NCI-H69 (cell line): ENCODE measurements around the gene PLSCR3.

Experiments
- DNase-seq: peaks from one replicate; lab custom pipeline; 2025; lab: John Stamatoyannopoulos, UW

Gene PLSCR3

GRCh38 chr17:7405350-7406234 is 11.3 kb upstream of the PLSCR3 start:
- no peak for DNase-seq

GRCh38 chr17:7404737-7405349 is 10.5 kb upstream of the PLSCR3 start:
- peak; percentile 60 for DNase-seq

DNA sequence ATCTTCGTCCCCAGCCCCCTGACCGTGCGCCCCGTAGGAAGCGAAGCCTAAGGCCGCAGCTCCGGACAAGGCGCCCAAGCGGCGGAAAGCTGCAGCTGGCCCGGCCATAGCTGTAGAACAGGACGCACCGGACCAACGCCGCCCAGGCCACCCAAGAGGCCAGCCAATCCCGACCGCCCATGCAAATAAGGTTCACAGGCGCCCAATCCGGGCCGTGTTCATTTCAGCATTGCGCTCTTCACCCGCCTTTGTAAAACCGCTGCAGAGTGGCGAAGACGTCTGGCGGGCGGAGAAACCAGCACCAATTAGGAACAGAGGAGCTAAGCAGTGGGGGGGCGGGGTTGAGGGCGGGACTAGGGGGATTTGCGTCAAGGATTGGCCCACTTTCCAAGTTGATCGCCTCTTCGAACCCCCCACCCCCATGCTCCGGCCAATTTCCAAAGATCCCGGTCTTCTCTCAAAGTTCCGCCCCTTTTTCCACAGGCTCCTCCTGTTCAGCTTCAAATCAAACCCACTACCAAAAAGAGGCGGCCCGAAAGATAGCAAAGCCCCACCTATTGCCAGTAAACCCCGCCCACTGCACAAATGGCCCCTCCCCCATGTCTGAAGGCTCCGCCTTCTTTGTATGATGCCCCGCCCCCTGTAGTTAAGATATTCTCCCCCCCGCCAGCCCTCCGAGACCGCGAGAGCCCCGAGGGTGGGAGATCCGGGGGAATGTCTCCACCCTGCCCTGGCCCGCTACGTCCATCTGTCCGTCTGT is 9.8 kb upstream of the PLSCR3 start, which contains the start of gene TMEM256:
TSS of gene TMEM256 (minus strand) at position 121 of the 760 bp plus-strand sequence. CDS start at position 108, 13 bp downstream.
- DNase-seq, result peak; percentile 97

DNA sequence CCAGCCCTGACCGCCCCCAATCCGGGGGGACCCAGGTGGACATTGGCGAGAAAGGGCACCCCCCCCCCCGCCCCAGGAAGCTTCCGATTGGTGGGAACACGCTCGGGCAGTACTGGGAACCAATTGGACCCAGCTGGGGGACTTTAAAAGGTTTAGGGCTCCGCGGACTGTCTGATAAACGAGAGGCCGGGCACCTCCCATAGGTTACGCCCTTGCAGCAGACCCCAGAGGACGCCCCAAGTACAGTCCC is 9.3 kb upstream of the PLSCR3 start:
- no peak for DNase-seq

DNA sequence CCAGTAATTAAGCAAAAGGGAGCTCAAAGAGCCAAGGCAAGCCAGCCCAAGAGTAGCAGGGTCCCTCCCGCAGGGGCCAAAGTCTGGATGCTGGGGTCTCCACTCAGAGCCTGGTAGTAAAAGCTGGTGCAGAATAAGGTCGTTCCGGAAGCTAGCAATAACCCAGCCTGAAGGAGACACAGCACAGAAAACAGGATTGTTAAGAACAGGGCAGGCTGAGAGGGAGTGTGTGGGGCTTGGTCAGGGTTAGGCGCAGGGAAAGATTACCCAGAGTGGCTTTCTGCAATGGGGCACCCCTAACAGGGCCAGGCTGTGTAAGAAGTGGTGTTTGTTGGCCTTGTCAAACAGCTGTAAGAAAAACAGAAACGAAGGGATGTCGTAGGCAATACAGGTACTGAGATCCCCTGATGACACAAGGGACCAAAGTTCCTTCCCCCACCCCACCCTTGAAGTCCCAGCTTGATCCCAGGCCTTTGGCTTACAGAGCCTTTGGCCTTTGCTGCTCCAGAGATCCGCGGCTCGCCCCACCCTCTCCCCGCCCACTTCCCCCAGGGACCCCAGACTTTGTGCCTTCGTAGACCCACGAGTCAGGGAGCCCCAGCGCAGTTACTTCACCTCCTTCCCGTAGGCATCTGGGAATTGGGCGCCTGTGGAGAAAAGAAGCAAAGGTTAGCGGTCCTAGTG is 8.9 kb upstream of the PLSCR3 start:
- peak; percentile 51 for DNase-seq

- no peak for DNase-seq
These were observed 4.3 kb upstream of the PLSCR3 start for GRCh38 chr17:7398612-7399011.

DNA sequence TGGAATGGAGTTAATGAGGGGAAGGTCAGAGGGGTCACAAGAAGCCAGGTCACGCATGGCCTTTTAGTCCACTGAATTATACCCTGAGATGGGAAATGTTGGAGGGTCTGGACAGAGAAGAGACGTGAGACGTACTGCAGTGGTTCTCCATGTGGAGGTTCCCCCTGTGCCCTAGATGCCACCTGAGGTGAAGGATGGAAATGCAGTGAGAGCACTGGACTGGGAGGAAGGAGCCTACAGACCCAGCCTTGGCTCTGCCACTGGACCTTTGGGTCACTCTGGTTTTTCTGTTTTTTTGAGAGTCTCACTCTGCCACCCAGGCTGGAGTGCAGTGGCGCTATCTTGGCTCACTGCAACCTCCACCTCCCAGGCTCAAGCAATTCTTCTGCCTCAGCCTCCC is 1.8 kb upstream of the PLSCR3 start:
- DNase-seq, result no peak

GRCh38 chr17:7393613-7394451 is 493 bp downstream of the PLSCR3 start:
- peak; percentile 68 for DNase-seq

DNA sequence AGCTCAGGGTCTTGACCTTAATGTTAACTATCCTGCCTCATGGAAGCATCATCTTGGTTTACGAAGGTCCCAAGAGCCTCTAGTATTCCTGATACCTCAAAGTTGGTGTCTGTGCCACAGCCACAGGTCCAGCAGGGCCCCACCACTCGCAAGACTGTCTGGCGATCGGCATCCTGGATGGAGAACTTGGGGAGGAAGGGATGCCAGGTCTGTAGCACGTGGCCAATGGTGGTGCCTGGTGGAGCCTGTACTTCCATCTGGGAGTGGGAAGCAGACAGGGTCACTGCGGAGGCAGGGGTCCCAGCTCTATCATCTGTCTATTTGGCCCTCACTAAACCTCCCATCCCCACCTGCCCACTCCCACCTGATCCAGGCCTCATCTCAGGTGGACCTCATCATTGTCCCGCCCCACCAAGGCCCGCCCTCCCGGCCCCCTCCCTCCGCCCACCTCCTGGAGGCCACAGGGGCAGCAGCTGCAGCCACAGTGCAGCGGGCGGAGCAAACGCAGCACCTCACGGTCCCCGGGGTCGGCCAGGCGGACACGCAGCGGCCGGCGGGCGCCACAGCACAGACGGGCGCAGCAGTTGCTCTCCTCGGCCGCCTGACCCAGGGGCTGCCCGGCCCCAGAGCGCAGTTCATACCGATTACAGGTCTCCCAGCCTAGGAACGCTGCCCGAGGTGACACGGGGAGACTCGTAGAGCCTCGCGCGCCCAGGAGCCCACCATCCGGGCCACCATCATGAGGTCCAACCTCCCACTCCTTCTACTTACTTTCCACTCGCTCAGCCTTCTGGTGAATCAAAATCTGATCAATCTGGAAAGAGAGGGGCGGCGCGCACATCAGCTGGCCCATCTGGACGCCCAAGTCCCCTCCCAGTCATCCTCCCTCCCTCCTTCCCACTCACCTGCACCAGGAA is 1.4 kb downstream of the PLSCR3 start:
- no peak for DNase-seq

GRCh38 chr17:7391307-7391706 is 3.0 kb downstream of the PLSCR3 start:
- DNase-seq, result no peak

DNA sequence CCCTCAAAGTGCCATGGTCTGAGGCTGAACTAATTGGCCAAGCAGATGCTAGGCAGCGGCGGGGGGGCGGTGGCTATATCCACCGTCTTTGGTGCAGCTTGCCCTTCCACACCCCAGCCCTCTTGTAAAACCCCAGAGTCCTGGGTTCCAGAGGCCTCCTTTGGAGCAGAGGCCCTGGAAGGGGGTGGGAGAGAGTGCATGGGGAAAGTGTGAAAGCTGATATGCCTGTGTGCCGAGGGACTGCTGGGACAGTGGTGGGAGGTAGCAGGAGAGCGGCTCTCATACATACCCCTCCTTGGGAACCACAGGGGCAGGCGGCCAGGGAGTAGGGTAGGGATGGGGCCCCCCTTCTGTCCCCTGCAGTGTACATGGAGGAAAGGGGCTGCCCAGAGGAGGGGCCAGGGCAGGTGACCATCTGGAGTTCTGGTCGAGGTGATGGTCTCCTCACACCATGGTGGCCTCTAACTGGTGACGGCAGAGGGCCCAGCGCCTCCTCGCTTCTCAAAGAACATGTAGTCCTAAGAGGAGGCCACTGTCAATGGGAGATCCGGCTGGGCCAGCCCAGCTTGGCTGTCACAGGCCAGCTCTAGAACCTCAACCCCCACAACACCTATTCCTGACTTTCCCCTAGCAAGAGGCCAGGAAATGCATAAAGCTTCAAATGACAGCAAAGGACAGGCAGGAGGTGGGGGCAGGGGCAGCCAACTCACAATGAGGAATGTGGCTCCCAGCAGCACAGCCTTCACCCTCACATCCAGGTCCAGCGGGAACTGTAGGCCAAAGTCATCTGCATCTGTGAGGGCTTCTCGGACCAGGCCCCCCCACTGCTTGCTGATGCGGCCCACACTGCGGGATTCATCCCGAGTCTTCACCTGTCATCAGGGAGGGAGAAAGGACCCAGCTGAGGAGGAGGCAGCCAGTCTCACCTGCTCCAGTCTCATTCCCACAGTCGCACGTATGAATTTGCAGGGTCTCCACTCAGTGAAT is 4.1 kb downstream of the PLSCR3 start:
- no peak for DNase-seq

DNA sequence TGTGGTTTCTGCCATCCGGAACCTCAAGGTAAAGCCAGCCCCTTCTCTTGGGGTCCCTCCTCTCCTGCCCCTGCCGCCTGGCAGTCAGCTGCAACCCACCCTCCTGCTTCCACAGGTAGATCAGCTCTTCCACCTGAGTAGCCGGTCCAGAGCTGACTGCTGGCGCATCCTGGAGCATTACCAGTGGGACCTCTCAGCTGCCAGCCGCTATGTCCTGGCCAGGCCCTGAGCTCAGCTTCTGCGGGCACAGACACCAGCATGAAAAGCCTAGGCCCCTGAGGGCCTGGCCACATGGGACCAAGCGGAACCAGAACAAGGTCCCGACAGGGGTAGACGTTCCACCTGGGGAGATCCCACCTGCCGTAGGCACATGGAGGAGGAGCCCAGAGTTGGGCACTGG is 5.5 kb downstream of the PLSCR3 start:
- no peak for DNase-seq

GRCh38 chr17:7384489-7385081 is 9.7 kb downstream of the PLSCR3 start:
- no peak for DNase-seq

GRCh38 chr17:7383742-7384488 is 10.4 kb downstream of the PLSCR3 start:
- DNase-seq, result peak; percentile 80

- no peak for DNase-seq
These were observed 11.0 kb downstream of the PLSCR3 start for GRCh38 chr17:7383371-7383741.

DNA sequence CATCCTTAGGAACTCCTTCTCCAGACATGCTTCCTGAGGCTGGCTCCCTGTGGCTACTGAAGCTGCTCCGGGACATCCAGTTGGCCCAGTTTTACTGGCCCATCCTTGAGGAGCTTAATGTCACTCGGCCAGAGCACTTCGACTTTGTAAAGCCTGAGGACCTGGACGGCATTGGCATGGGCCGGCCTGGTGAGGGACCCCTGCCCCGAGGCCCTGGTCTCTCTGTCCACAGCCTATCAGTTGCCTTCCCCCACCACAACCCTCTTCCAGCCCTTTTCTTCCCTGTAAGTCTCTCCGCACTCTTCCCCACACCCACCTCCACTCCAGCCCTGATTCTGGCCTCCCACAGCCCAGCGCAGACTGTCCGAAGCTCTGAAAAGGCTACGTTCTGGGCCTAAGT is 11.4 kb downstream of the PLSCR3 start:
- DNase-seq, result no peak

DNA sequence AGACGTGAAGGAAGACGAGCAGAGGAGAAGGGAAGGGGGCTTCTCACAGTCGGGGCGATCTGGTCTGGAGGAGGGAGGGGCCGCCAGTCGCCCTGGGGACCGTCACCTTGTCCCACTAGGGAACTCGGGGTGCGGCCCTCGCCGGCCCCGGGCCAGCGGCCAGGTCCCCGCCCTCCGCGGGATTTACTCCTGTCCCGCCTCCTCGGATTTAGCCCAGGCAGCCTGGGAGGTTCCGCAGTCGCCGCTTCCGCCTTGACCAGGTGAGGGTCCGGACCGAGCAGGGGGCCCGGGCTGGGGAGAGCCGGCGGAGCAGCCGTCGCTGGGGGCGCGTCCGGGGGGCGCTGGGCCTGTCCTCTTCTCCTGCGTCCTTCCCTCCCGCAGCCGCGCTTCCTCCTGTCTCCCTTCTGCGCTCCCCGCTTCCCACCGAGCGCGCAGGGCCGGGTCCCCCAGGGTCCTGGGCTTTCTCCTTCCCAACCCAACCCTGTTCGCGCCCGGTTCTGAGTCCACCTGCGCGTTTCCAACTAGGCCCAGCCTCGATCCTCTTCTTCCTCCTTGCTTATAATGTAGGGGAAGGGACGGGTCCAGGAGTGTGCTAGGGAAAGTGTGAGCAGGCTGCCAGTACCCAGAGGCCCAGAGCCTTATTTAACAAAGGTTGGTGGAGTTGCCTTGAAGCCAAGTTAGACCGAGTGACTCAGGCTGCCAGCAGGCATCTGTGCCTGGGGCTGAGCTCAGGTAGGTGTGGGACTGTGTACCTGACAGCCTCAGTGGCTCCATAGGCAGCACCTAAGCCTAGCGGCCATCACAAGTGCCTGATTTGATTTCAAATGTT is 13.3 kb downstream of the PLSCR3 start, which contains the start of gene TNK1:
TSS of gene TNK1 (plus strand) at position 235 of the 829 bp plus-strand sequence. CDS start 1,838 bp downstream, outside the sequence.
- DNase-seq, result peak; percentile 18
